Lower leg skin (tissue), 3 donors: ENCODE measurements around the gene TMEM245.

Source experiments
- CTCF ChIP-seq, 3 donors: fragments of 450-650 bp; IDR thresholded peaks; one replicate each; pipeline ENCODE4 v1.5.1; 2016; ENCODE audit warnings: antibody characterized with exemption in 3 of 3, mild to moderate bottlenecking in 3 of 3, moderate library complexity in 2 of 3
- POLR2A ChIP-seq, 2 donors: fragments of 450-650 bp; IDR thresholded peaks; one replicate each; pipeline ENCODE4 v1.6.1; 2016 to 2017; ENCODE audit warnings: antibody characterized with exemption in 2 of 2, mild to moderate bottlenecking in 1 of 2, moderate library complexity in 1 of 2

GRCh38 chr9:108972186-108972585, 147.6 kb downstream of the TMEM245 start:
- TF ChIP-seq CTCF (IDR thresholded peaks at IDR 0.05) (no peak), POLR2A (IDR thresholded peaks at IDR 0.05) (no peak)
